Panc1 (cell line): ENCODE measurements around the gene ANKMY1.

Experiments used
- CTCF ChIP-seq: fragments of 450-650 bp; IDR thresholded peaks from 2 replicates; pipeline ENCODE4 v1.5.1; 2017; ENCODE audit warnings: mild to moderate bottlenecking
- POLR2AphosphoS5 ChIP-seq: IDR thresholded peaks from 2 replicates; pipeline ENCODE4 v1.6.1; 2012; ENCODE audit warnings: mild to moderate bottlenecking, low read depth, low read length, moderate library complexity
- REST ChIP-seq, 2 experiments: IDR thresholded peaks; 2 replicates each; pipeline ENCODE4 v1.6.1; 2011 to 2012; ENCODE audit warnings: low read depth in 2 of 2, control low read depth in 1 of 2, low read length in 1 of 2, mild to moderate bottlenecking in 1 of 2, moderate library complexity in 1 of 2; ENCODE audit not compliant: insufficient read depth in 1 of 2
- TCF7L2 ChIP-seq: IDR thresholded peaks from 2 replicates; pipeline ENCODE4 v1.6.1; 2011; ENCODE audit warnings: mild to moderate bottlenecking, low read depth, low read length, inconsistent platforms

- TF ChIP-seq CTCF (no peak), POLR2AphosphoS5 (no peak), TCF7L2 (no peak), REST (IDR thresholded peaks at IDR 0.05; ENCODE audit: insufficient read depth in 1 of 2, low read depth in 2 of 2, low read length in 1 of 2) (no peak)
These were observed 50.0 kb downstream of the ANKMY1 start for GRCh38 chr2:240507778-240508251.
